Activated naive CD8-positive, alpha-beta T cell treated with anti-CD3 and anti-CD28 coated beads, Interleukin-2, amount 50 U/mL, for 24 hours (primary cell): Measurements from ENCODE around the gene LRFN2.

Experiments
- ATAC-seq: fragments of 150-1000 bp; cut with Tn5 transposase; one replicate; pipeline ENCODE4 v1.10.0; 2021
- DNase-seq: peaks from one replicate; pipeline ENCODE4 v3.0.0; 2021
- H3K27ac Mint-ChIP-seq: one replicate; pipeline ENCODE4 v1.8.0; 2021; ENCODE audit warnings: mild to moderate bottlenecking, mixed read lengths
- H3K27me3 Mint-ChIP-seq: one replicate; pipeline ENCODE4 v1.8.0; 2021; ENCODE audit warnings: mixed read lengths
- H3K36me3 Mint-ChIP-seq: one replicate; pipeline ENCODE4 v1.8.0; 2021; ENCODE audit warnings: low read depth, mixed read lengths
- H3K4me1 Mint-ChIP-seq: one replicate; pipeline ENCODE4 v1.8.0; 2021; ENCODE audit warnings: mixed read lengths
- H3K4me3 Mint-ChIP-seq: one replicate; pipeline ENCODE4 v1.8.0; 2021; ENCODE audit warnings: mild to moderate bottlenecking, moderate library complexity, mixed read lengths
- H3K9me3 Mint-ChIP-seq: one replicate; pipeline ENCODE4 v1.8.0; 2021; ENCODE audit warnings: mixed read lengths

The LRFN2 gene

GRCh38 chr6:40442591-40442990 lies 144.6 kb downstream of the LRFN2 start:
- H3K27me3 Mint-ChIP-seq, result peaks cover 1% of the 10 kb centered on the region
- ATAC-seq (no peak), DNase-seq (no peak)
- H3K36me3 Mint-ChIP-seq, result no peaks in the 10 kb centered on the region
- H3K9me3 Mint-ChIP-seq, result no peaks in the 10 kb centered on the region
- H3K27ac Mint-ChIP-seq, result no peak overlapping the region
- no peaks in the 10 kb centered on the region for H3K4me1 Mint-ChIP-seq
- H3K4me3 Mint-ChIP-seq, result no peak overlapping the region

DNA sequence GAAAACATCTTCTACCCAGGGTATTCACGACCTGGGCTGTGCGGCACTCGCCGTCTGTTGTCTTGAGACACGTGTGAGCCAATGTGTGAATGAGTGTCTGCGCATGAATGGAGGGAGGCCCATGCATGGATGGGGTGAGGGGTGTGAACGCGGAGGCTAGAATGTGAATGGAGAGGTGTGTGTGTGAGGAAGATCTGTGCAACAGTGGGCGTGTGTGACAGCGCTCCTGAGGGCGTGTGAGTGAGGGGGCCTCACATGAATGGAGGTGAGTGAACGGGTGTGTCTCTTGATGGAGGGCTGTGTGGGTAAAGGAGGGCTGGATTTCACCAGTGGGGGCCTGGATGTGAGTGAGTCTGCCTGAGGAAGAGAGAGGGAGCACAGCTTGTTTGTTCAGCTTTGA lies 146.0 kb downstream of the LRFN2 start:
- no peak overlapping the region for H3K4me3 Mint-ChIP-seq
- H3K27ac Mint-ChIP-seq, result no peak overlapping the region
- H3K27me3 Mint-ChIP-seq, result peaks cover 1% of the 10 kb centered on the region
- DNase-seq, result no peak
- H3K4me1 Mint-ChIP-seq, result peaks cover 3% of the 10 kb centered on the region
- no peaks in the 10 kb centered on the region for H3K36me3 Mint-ChIP-seq
- ATAC-seq, result no peak
- no peaks in the 10 kb centered on the region for H3K9me3 Mint-ChIP-seq

DNA sequence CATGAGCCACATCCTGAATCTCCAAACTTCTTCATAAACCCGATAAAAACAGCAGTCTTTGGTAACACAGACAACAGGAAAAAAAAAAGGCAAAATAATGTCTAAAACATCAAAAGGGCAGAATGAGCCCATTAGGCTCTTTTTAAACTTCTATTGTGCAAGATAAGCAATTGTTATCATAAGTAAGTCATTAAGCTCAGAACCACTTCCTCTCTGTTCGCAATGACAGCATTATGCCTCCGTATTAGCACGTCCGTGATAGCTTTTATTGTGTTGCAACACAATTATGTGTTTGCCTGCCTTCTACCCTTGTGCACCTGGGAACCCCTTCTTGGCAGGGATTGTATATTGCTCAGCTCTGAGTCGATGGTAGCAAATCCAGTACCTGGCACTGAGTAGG lies 147.1 kb downstream of the LRFN2 start:
- Mint-ChIP-seq H3K27ac (no peak overlapping the region), H3K36me3 (no peaks in the 10 kb centered on the region), H3K27me3 (peaks cover 1% of the 10 kb centered on the region), H3K9me3 (no peaks in the 10 kb centered on the region), H3K4me1 (peaks cover 3% of the 10 kb centered on the region), H3K4me3 (no peak overlapping the region)
- DNase-seq (no peak), ATAC-seq (no peak)

GRCh38 chr6:40439026-40439800 lies 148.0 kb downstream of the LRFN2 start:
- H3K4me3 Mint-ChIP-seq, result no peak overlapping the region
- ATAC-seq (no peak), DNase-seq (no peak)
- H3K27ac Mint-ChIP-seq, result no peak overlapping the region
- H3K27me3 Mint-ChIP-seq, result peaks cover 1% of the 10 kb centered on the region
- H3K9me3 Mint-ChIP-seq, result no peaks in the 10 kb centered on the region
- peaks cover 3% of the 10 kb centered on the region for H3K4me1 Mint-ChIP-seq
- no peaks in the 10 kb centered on the region for H3K36me3 Mint-ChIP-seq

DNA sequence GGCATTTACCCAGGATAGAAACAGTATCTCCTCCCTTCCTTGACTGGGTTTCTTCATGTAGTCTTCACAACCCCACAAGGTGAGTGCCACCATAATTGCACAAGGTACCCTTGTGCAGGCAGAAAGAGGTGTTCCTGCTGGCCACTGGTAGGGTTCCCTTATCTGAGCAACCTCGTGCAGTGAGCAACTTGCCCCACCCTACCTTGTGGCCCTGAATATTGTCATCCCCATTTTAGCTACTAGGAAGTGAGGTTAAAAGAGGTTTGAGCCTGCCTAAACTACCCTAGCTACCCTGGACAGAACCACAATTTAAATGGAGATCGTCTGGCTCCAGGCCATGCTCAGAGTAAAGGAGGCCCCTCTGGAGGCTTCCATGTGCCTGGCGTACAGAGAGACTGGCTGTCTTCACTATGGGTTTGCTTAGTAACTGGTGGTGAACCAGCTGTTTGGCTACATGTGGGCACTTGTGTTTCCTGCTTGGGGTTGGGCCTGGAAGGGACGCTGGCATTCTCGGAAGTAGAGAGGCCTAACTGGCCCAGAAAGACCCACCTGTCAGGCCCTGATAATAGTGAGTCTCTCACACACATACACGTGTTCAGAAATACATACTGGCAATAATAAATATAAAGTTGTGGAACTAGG lies 148.8 kb downstream of the LRFN2 start:
- Mint-ChIP-seq H3K4me3 (no peak overlapping the region), H3K36me3 (no peaks in the 10 kb centered on the region), H3K4me1 (peaks cover 3% of the 10 kb centered on the region), H3K27me3 (peaks cover 1% of the 10 kb centered on the region), H3K9me3 (no peaks in the 10 kb centered on the region), H3K27ac (no peak overlapping the region)
- ATAC-seq, result no peak
- DNase-seq, result no peak

DNA sequence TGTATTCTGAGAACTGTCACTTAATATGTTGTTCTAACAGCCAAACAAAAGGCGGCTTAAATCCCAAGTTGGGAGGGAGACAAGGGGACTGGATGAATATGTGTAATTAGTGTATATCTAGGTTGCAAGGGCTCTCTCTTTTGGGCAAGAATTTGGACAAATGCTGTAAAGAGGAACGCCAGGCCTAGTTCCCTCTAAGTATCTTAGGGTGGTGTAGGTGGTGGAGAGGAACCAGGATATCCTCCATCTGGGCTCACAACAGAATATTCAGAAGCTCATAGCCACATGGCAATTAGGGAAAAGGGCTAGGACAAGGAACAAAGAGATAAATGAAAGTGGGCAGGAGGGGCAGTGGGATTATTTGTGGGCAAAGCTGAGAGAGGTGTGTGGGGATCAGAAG lies 149.5 kb downstream of the LRFN2 start:
- Mint-ChIP-seq H3K36me3 (no peaks in the 10 kb centered on the region), H3K4me1 (peaks cover 3% of the 10 kb centered on the region), H3K27ac (no peak overlapping the region), H3K4me3 (no peak overlapping the region), H3K27me3 (peaks cover 1% of the 10 kb centered on the region), H3K9me3 (no peaks in the 10 kb centered on the region)
- no peak for ATAC-seq
- no peak for DNase-seq

DNA sequence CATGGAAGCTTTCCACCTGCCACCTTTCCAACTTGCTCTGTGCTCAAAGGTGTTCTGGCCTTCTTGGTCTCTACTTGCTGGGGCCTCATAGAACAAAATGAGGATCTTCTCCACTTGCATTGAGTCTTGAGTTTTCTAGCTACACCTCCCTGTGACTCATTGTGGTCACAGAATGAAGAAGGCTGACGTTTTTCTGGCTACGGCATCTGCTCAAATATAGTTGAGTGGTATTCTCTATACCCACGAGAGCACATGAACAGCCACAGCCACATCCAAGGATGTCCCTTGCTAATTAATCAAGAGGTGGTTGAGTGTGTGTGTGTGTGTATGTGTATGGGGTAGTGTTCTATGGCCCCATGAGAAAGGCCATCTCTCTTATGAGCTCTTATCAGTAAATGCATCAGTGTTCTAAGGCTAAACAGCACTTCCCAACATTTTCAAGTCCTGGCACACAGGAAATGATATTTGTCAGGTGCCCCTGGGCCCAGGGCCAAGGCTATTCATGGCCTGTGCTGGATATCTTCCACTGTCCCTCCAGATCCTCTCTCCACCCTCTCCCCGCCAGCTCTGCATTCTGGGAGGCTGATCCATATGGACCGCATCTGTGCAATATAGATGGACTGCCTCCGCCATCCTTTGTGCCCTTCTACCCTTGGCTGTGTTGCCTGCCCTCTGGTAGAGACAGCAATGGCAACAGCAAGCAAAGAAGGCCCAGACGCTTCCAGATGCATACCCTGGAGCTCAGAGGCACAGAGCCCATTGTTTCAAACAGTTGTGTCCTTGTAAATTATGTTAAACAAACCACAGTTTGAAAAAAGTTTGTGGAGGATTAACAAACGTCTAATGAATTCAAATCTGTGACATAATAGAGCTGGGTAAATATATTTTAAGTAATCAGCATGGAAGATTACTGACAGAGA lies 150.2 kb downstream of the LRFN2 start:
- no peaks in the 10 kb centered on the region for H3K9me3 Mint-ChIP-seq
- ATAC-seq (peak; percentile 53), DNase-seq (no peak)
- H3K27me3 Mint-ChIP-seq, result peaks cover 1% of the 10 kb centered on the region
- no peak overlapping the region for H3K27ac Mint-ChIP-seq
- peaks cover 3% of the 10 kb centered on the region for H3K4me1 Mint-ChIP-seq
- no peak overlapping the region for H3K4me3 Mint-ChIP-seq
- no peaks in the 10 kb centered on the region for H3K36me3 Mint-ChIP-seq

DNA sequence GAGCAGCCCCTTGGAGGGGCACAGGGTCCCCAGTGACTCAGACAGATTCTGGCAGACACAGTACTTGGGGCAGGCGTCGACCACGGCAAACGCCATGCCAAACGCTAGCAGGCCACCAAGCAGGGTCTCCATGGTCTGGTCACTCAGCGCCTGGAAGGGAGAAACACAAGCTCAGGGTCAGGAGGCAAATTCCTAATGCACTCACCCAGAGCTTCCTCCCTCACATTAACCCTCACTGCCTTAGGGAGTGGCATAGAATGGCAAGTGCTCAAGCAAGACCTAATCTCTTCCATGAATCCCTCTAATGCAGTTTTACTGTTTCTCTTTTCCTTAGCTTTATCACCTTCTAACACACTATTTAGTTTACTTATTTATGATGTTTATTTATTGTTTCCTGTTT lies 154.2 kb downstream of the LRFN2 start:
- no peak for DNase-seq
- no peak for ATAC-seq
- H3K27ac Mint-ChIP-seq, result no peak overlapping the region
- peaks cover 3% of the 10 kb centered on the region for H3K4me1 Mint-ChIP-seq
- no peaks in the 10 kb centered on the region for H3K9me3 Mint-ChIP-seq
- peaks cover 1% of the 10 kb centered on the region for H3K27me3 Mint-ChIP-seq
- no peaks in the 10 kb centered on the region for H3K36me3 Mint-ChIP-seq
- no peak overlapping the region for H3K4me3 Mint-ChIP-seq

GRCh38 chr6:40431706-40432105 lies 155.5 kb downstream of the LRFN2 start:
- ATAC-seq (no peak), DNase-seq (no peak)
- H3K36me3 Mint-ChIP-seq, result no peaks in the 10 kb centered on the region
- no peak overlapping the region for H3K4me3 Mint-ChIP-seq
- H3K27me3 Mint-ChIP-seq, result no peaks in the 10 kb centered on the region
- peaks cover 3% of the 10 kb centered on the region for H3K4me1 Mint-ChIP-seq
- H3K27ac Mint-ChIP-seq, result no peak overlapping the region
- no peaks in the 10 kb centered on the region for H3K9me3 Mint-ChIP-seq

- Mint-ChIP-seq H3K27me3 (no peaks in the 10 kb centered on the region), H3K36me3 (no peaks in the 10 kb centered on the region), H3K27ac (no peak overlapping the region), H3K4me3 (no peak overlapping the region), H3K4me1 (no peaks in the 10 kb centered on the region), H3K9me3 (no peaks in the 10 kb centered on the region)
- DNase-seq, result no peak
- no peak for ATAC-seq
These were observed 160.0 kb downstream of the LRFN2 start for GRCh38 chr6:40427196-40427595.

DNA sequence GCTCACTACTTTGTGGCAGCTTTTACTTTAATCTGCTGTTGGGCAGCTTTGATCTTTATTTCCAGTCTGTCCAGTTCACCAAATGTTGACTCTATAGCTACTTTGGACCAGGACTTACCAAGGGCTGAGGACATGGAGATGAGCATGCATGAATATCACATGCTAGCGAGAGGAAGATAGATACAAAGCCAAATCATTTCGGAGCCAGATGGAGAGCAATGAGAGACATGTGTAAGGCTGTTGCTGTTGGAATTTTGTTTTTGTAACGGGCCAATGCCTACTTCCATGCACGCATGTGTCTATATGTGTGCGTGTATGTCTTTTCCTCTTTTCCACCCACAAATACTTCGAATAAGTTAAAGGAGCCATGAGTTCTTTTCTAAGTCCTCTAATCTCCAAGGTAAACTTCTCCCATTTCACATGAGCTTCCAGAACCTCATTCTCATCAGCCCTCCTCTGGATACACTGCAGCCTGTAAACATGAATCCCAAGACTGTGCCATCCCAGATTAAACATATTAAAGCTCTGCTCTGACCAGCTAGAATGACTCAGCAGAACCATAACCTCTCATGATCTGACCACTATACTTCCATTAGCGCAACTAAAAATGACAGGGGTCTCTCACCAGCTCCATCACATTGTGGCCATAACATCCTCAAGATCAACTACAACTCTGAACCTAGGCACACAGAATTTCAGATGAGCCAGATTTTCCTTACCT lies 160.7 kb downstream of the LRFN2 start:
- no peak overlapping the region for H3K4me3 Mint-ChIP-seq
- no peaks in the 10 kb centered on the region for H3K9me3 Mint-ChIP-seq
- no peaks in the 10 kb centered on the region for H3K4me1 Mint-ChIP-seq
- DNase-seq, result no peak
- no peaks in the 10 kb centered on the region for H3K36me3 Mint-ChIP-seq
- H3K27me3 Mint-ChIP-seq, result no peaks in the 10 kb centered on the region
- no peak overlapping the region for H3K27ac Mint-ChIP-seq
- ATAC-seq, result no peak

DNA sequence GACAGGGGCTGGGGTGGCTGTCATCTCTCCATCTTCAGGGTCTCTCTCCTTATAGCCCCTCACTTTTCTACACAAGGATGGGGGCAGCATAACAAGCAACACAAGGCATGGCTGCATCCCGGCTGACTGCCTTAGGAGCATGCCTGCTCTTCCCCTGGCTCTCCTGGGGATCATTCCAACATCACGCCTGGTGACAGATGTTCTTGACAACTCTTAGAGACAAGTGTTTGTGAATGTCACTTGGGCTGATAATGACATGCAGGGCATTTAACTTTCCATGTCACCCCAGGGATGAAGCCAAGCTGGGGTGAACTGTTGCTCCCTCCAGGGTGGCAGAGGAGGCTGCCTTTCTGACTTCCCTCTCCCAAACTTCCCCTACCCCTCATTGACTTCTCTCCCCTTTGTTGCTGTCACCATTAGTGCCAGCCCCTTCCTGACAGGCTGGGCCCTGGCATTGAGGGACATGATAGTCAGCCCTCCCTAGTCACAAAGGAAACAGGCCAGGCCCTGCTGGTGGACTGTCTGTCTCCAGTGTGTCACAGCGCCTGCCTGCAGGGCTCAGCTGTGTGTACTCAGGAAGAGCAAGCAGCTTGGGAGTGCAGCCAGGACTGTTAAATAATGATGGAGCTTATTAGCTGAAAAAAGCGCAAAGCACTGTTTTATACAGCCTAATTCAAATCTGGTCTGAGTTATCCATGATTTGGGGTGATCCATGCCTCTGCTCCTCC lies 161.8 kb downstream of the LRFN2 start:
- H3K9me3 Mint-ChIP-seq, result no peaks in the 10 kb centered on the region
- no peak for DNase-seq
- no peaks in the 10 kb centered on the region for H3K27me3 Mint-ChIP-seq
- no peaks in the 10 kb centered on the region for H3K4me1 Mint-ChIP-seq
- no peaks in the 10 kb centered on the region for H3K36me3 Mint-ChIP-seq
- no peak overlapping the region for H3K4me3 Mint-ChIP-seq
- H3K27ac Mint-ChIP-seq, result no peak overlapping the region
- no peak for ATAC-seq

- Mint-ChIP-seq H3K27me3 (no peaks in the 10 kb centered on the region), H3K9me3 (no peaks in the 10 kb centered on the region), H3K27ac (no peak overlapping the region), H3K36me3 (no peaks in the 10 kb centered on the region), H3K4me1 (no peaks in the 10 kb centered on the region), H3K4me3 (no peak overlapping the region)
- ATAC-seq (no peak), DNase-seq (no peak)
These were observed 165.1 kb downstream of the LRFN2 start for GRCh38 chr6:40422046-40422445.
